Coronary artery (tissue), 2 donors: ENCODE measurements around the gene PRRC1.
A peak's percentile ranks its signal among the peaks of the same experiment; 100 is the strongest.

Experiments used
- DNase-seq: peaks from one replicate; pipeline ENCODE4 v3.0.0-alpha.2; 2017; ENCODE audit warnings: low spot score
- H3K27ac ChIP-seq, 2 donors: fragments of 200-600 bp; sonication (generic); one replicate each; pipeline ENCODE4 v1.5.1; 2016 to 2019
- H3K4me3 ChIP-seq: fragments of 200-600 bp; sonication (generic); 2 replicates; pipeline ENCODE4 v1.5.1; 2016; ENCODE audit warnings: mild to moderate bottlenecking, moderate library complexity
- CTCF ChIP-seq: fragments of 200-600 bp; sonication (generic); IDR thresholded peaks from one replicate; pipeline ENCODE4 v1.5.1; 2019; ENCODE audit warnings: antibody characterized with exemption

PRRC1 gene

GRCh38 chr5:127517480-127518318 is at the start of gene PRRC1:
Gene PRRC1 (plus strand): TSS chr5:127517640. CDS start chr5:127523480, 5,840 bp downstream.
- Histone ChIP-seq H3K4me3 (peak within 1 kb of the TSS; percentile 90), H3K27ac (peak within 1 kb of the TSS; percentile 68 to 80)
- peak; percentile 84 for DNase-seq
- no peak for TF ChIP-seq CTCF

- no peak overlapping the region for H3K4me3 ChIP-seq
- TF ChIP-seq CTCF: no peak
- DNase-seq: no peak
- H3K27ac ChIP-seq: no peak overlapping the region
These were observed 46.2 kb upstream of the PRRC1 start for GRCh38 chr5:127471211-127471610.

GRCh38 chr5:127472700-127473099 is 44.7 kb upstream of the PRRC1 start:
- no peak overlapping the region for H3K27ac ChIP-seq
- DNase-seq: no peak
- TF ChIP-seq CTCF: no peak
- no peak overlapping the region for H3K4me3 ChIP-seq

GRCh38 chr5:127486471-127486870 is 31.0 kb upstream of the PRRC1 start:
- no peak overlapping the region for H3K4me3 ChIP-seq
- DNase-seq: no peak
- H3K27ac ChIP-seq: no peak overlapping the region
- no peak for TF ChIP-seq CTCF

GRCh38 chr5:127492854-127493738 is 24.3 kb upstream of the PRRC1 start:
- Histone ChIP-seq H3K27ac (no peak overlapping the region), H3K4me3 (no peak overlapping the region)
- no peak for DNase-seq
- TF ChIP-seq CTCF: peak; percentile 41

- no peak overlapping the region for H3K4me3 ChIP-seq
- TF ChIP-seq CTCF: no peak
- DNase-seq: no peak
- no peak overlapping the region for H3K27ac ChIP-seq
These were observed 18.9 kb upstream of the PRRC1 start for GRCh38 chr5:127498548-127498947.
